Upper lobe of right lung (tissue), 1 donor: ENCODE results near the gene NKD1. TPM values are rescaled to one million over a fixed set of nuclear protein-coding genes. Genes with fewer than 3 reads are reported as not detected.

ENCODE experiments used
- ATAC-seq: fragments of 200-7000 bp; cut with Tn5 transposase; one replicate; pipeline ENCODE4 v1.9.1; 2020; ENCODE audit warnings: mild to moderate bottlenecking, moderate library complexity
- DNase-seq: peaks from one replicate; pipeline ENCODE4 v3.0.0-alpha.2; 2020
- H3K27ac ChIP-seq: fragments of 200-600 bp; one replicate; pipeline ENCODE4 v1.8.0; 2022
- H3K27me3 ChIP-seq: fragments of 200-600 bp; one replicate; pipeline ENCODE4 v1.8.0; 2022; ENCODE audit warnings: mild to moderate bottlenecking
- H3K36me3 ChIP-seq: fragments of 200-600 bp; one replicate; pipeline ENCODE4 v1.8.0; 2022
- H3K4me1 ChIP-seq: fragments of 200-600 bp; one replicate; pipeline ENCODE4 v1.8.0; 2022
- H3K4me3 ChIP-seq: fragments of 200-600 bp; one replicate; pipeline ENCODE4 v1.8.0; 2022; ENCODE audit warnings: mild to moderate bottlenecking
- H3K9me3 ChIP-seq: fragments of 200-600 bp; one replicate; pipeline ENCODE4 v1.8.0; 2022
- intact Hi-C: fragments of 100-400 bp; cut with DNase I; formaldehyde crosslinking; loops from one replicate; pipeline ENCODE4 v1.11.0; 2022
- total RNA-seq: library from RNA; stranded (reverse); fragmentation: NEBNext Ultra II Directional; extraction: Animal tissue kit (Norgen Biotek cat#: 25700); gene quantifications from one replicate; pipeline ENCODE4 v1.2.1, GENCODE V29; 2021
- TF ChIP-seq, protein P1 (sequence below): fragments of 200-600 bp; IDR thresholded peaks from one replicate; pipeline ENCODE4 v1.8.0; 2022; ENCODE audit warnings: antibody characterized with exemption
- donor health status: DM: no; HTN: yes; CAD: no; lungs with severe emphysema.

NKD1 gene
- total RNA-seq, 1 donor from 2014 or later, result 47.2 TPM

DNA sequence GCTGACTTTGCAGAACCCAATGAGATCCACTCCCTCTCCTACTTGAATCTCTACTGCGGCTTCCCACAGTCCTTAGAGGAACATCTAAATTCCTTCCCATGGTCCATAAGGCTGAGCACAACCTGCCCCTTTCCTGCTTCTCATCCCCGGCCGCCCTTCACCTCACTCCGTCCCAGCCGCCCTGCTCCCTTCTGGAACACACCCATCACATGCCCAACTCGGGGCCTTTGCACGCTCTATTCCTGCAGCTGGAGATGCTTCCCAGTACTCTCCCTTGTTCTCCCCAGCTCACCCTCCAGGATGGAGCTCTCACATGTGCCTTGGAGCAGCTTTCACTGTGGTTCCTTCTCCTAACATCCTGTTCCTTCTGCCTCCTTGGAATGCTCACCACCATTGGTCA, 23.6 kb downstream of the NKD1 start:
- H3K9me3 ChIP-seq, result no peaks in the 10 kb centered on the region
- no peaks in the 10 kb centered on the region for H3K27me3 ChIP-seq
- intact Hi-C loops, result no loop called here
- H3K4me3 ChIP-seq, result no peak overlapping the region
- no peak overlapping the region for H3K27ac ChIP-seq
- DNase-seq, result peak; percentile 30
- TF ChIP-seq, protein P1, sequence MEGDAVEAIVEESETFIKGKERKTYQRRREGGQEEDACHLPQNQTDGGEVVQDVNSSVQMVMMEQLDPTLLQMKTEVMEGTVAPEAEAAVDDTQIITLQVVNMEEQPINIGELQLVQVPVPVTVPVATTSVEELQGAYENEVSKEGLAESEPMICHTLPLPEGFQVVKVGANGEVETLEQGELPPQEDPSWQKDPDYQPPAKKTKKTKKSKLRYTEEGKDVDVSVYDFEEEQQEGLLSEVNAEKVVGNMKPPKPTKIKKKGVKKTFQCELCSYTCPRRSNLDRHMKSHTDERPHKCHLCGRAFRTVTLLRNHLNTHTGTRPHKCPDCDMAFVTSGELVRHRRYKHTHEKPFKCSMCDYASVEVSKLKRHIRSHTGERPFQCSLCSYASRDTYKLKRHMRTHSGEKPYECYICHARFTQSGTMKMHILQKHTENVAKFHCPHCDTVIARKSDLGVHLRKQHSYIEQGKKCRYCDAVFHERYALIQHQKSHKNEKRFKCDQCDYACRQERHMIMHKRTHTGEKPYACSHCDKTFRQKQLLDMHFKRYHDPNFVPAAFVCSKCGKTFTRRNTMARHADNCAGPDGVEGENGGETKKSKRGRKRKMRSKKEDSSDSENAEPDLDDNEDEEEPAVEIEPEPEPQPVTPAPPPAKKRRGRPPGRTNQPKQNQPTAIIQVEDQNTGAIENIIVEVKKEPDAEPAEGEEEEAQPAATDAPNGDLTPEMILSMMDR, result no peak
- H3K4me1 ChIP-seq, result peaks cover 11% of the 10 kb centered on the region
- H3K36me3 ChIP-seq, result no peaks in the 10 kb centered on the region
- no peak for ATAC-seq

DNA sequence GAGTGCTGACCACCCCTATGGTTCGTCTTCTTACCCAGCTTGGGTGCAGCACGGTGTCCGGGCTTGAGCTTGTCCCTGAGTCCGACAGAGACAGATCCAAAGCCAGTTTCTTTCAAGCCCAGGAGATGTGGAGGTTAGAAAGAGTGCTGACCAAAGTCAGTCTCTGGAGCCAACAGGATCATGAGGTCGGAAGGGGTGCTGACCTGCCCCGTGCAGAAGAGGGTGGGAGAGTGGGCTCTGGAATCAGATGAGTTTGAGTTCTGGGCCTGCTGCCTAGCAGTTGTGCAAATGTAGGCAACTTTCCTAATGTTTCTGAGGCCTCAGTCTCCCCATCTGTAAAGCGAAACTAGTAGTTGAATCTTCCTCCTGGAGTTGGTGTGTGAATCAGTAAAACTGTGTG, 24.5 kb downstream of the NKD1 start:
- Histone ChIP-seq H3K27me3 (no peaks in the 10 kb centered on the region), H3K27ac (no peak overlapping the region), H3K4me1 (peaks cover 11% of the 10 kb centered on the region), H3K36me3 (no peaks in the 10 kb centered on the region), H3K4me3 (no peak overlapping the region), H3K9me3 (no peaks in the 10 kb centered on the region)
- TF ChIP-seq, protein P1, result no peak
- intact Hi-C loops, result no loop called here
- DNase-seq, result no peak
- no peak for ATAC-seq

DNA sequence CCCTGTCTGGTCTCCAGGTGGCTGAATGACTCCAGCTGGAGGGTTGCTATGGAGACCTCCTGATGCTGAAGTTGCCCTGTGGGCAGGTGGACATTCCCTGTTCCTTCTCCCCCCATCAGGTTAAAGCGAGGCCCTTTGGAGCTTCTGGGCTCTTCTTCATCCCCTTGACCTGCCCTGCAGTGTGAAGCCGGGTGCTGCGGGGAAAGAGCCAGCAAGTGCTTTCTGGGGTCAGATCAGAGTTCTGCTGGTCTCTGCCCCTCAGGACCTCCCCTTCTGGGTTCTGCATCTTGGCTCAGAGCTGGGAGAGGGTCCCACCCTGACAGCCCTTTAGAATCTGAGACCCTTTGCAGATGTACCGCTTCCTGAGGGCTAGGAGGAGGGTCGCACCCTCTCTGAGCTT, 25.1 kb downstream of the NKD1 start:
- Histone ChIP-seq H3K27ac (no peak overlapping the region), H3K27me3 (no peaks in the 10 kb centered on the region), H3K36me3 (no peaks in the 10 kb centered on the region), H3K9me3 (no peaks in the 10 kb centered on the region), H3K4me3 (no peak overlapping the region), H3K4me1 (peaks cover 11% of the 10 kb centered on the region)
- TF ChIP-seq, protein P1, result no peak
- DNase-seq (no peak), ATAC-seq (no peak)
- intact Hi-C loops, result no loop called here

DNA sequence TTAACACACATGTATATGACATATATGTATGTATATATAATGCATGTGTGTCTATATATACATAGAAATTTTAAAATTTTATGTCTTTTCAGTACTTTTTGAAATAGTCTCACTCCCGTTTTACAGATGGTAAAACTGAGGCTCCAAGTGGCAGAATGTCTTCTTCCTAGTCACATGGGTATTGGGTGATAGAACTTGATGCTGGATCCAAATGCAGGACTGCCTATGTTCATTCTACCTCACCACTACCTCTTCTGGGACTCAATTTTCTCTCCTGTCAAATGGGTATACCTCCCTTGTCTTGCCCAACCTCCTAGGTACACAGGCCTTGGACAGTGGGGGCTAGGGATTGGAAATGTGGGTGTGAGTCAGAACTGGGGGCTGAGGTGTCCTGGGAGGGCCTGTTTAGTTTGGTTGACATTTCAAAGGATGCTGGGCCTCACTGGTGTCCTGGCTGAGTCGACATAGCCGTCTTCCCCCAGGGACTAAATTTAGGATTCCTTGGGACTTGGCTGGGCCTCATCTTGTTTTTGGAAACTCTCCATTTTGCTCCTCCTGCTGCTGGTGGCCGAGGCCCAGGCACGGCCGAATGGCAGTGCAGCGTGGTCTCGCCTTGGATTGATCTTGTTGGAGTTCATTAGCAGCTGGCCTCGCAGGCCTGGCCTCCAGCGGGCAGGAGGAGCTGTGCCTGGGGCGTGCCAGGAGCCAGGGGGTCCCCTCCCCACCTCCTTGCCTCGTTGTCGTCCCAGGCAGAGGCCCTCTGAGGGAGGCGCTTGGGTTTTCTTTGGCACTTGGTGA, 25.9 kb downstream of the NKD1 start:
- H3K9me3 ChIP-seq, result no peaks in the 10 kb centered on the region
- peaks cover 11% of the 10 kb centered on the region for H3K4me1 ChIP-seq
- TF ChIP-seq, protein P1, result no peak
- intact Hi-C loops, result no loop called here
- H3K27ac ChIP-seq, result peak overlapping the region; percentile 43
- no peaks in the 10 kb centered on the region for H3K27me3 ChIP-seq
- no peaks in the 10 kb centered on the region for H3K36me3 ChIP-seq
- no peak for DNase-seq
- no peak overlapping the region for H3K4me3 ChIP-seq
- ATAC-seq, result peak; percentile 33

DNA sequence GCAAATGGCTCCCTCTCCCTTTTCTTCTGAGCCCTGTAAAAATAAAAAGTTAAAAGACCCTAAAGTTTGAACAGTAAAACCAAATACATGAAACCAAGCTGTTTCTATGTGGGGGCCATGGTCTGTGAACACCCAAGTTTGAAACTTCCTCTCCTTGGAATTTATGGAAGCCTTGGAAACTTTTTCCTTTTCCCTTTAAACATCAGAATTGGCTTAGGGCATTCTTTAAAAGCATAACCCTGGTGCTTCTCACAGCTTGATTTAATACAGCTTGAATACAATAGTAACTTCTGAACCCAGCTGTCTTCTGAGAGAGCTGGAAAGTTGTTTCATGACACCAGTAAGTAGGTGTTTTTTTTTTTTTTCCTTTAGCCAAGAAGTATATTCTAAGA, 26.5 kb downstream of the NKD1 start:
- TF ChIP-seq, protein P1, result no peak
- Histone ChIP-seq H3K4me3 (no peak overlapping the region), H3K27ac (peak overlapping the region; percentile 43), H3K4me1 (peaks cover 11% of the 10 kb centered on the region), H3K9me3 (no peaks in the 10 kb centered on the region), H3K36me3 (no peaks in the 10 kb centered on the region), H3K27me3 (no peaks in the 10 kb centered on the region)
- no peak for DNase-seq
- ATAC-seq, result no peak
- intact Hi-C loops, result no loop called here
